Caco-2 (cell line): ENCODE results near the gene TOR2A. TPM values are rescaled to one million over a fixed set of nuclear protein-coding genes. Genes with fewer than 3 reads are reported as not detected.

Source experiments
- BruUV-seq: library from RNA; stranded (reverse); fragments of 400-500 nt; replicated peaks from 2 replicates; lab custom pipeline; 2021; lab: Mats Ljungman, UMichigan
- CTCF ChIA-PET: fragments of 300-600 bp; sonication (Branson Sonifier 250); formaldehyde crosslinking; loops from one replicate; lab custom pipeline; 2022; ENCODE audit warnings: antibody characterized with exemption; lab: Charles Lee
- POLR2A ChIA-PET: fragments of 300-600 bp; sonication (Branson Sonifier 250); formaldehyde crosslinking; loops from one replicate; lab custom pipeline; 2022; ENCODE audit warnings: antibody characterized with exemption; lab: Charles Lee
- DNase-seq, 2 experiments: peaks; one replicate each; pipeline versions ENCODE4 v3.0.0 to v3.0.0-alpha.2; 2020 to 2022
- H3K27me3 ChIP-seq: replicated peaks from 2 replicates; pipeline ENCODE4 v1.6.0; 2011; ENCODE audit warnings: low read length; ENCODE audit not compliant: control insufficient read depth, insufficient read depth
- H3K36me3 ChIP-seq: 2 replicates; pipeline ENCODE4 v1.5.1; 2011; ENCODE audit warnings: low read length; ENCODE audit not compliant: control insufficient read depth, insufficient read depth
- H3K4me1 ChIP-seq: fragments of 250-450 bp; sonication (Bioruptor Pico); 2 replicates; pipeline ENCODE4 v1.5.1; 2020; ENCODE audit warnings: mild to moderate bottlenecking
- H3K4me3 ChIP-seq: 2 replicates; pipeline ENCODE4 v1.5.1; 2011; ENCODE audit warnings: low read depth, mild to moderate bottlenecking, control low read depth, low read length
- H3K9me3 ChIP-seq: fragments of 250-450 bp; sonication (Bioruptor Pico); 2 replicates; pipeline ENCODE4 v1.5.1; 2020; ENCODE audit warnings: mild to moderate bottlenecking, moderate library complexity
- H3K27ac Mint-ChIP-seq: one replicate; pipeline ENCODE4 v1.8.0; 2022; ENCODE audit warnings: mixed read lengths; ENCODE audit not compliant: unreplicated experiment
- H3K27me3 Mint-ChIP-seq: one replicate; pipeline ENCODE4 v1.8.0; 2022; ENCODE audit warnings: mixed read lengths; ENCODE audit not compliant: insufficient read depth, unreplicated experiment
- H3K36me3 Mint-ChIP-seq: one replicate; pipeline ENCODE4 v1.8.0; 2022; ENCODE audit warnings: mild to moderate bottlenecking, mixed read lengths; ENCODE audit not compliant: insufficient read depth, unreplicated experiment
- H3K4me1 Mint-ChIP-seq: one replicate; pipeline ENCODE4 v1.8.0; 2022; ENCODE audit warnings: low read depth, mixed read lengths; ENCODE audit not compliant: unreplicated experiment
- H3K4me3 Mint-ChIP-seq: one replicate; pipeline ENCODE4 v1.8.0; 2022; ENCODE audit warnings: mild to moderate bottlenecking, moderate library complexity, mixed read lengths; ENCODE audit not compliant: unreplicated experiment
- H3K9me3 Mint-ChIP-seq: one replicate; pipeline ENCODE4 v1.8.0; 2022; ENCODE audit warnings: mixed read lengths; ENCODE audit not compliant: unreplicated experiment
- intact Hi-C: fragments of 100-400 bp; cut with micrococcal nuclease; formaldehyde crosslinking; loops from one replicate; pipeline ENCODE4 v1.10.0; 2022; ENCODE audit not compliant: unreplicated experiment
- total RNA-seq: library from RNA; stranded (reverse); gene quantifications from 2 replicates; pipeline ENCODE4 v1.2.3, GENCODE V29; 2022
- TF ChIP-seq, protein P1 (sequence below), 2 experiments: fragments of 200-600 bp in 1 of 2; IDR thresholded peaks; 1 replicate in 1 of 2; 2 replicates in 1 of 2; pipeline versions ENCODE4 v1.5.1 to v1.8.0; 2011 to 2022; ENCODE audit warnings: antibody characterized with exemption in 1 of 2, control low read depth in 1 of 2, inconsistent platforms in 1 of 2, low read depth in 1 of 2, low read length in 1 of 2, mild to moderate bottlenecking in 1 of 2, moderate library complexity in 1 of 2; ENCODE audit not compliant: insufficient read depth in 1 of 2, severe bottlenecking in 1 of 2, unreplicated experiment in 1 of 2

The TOR2A gene
- total RNA-seq, 1 experiment from 2014 or later: 12.9 TPM

DNA sequence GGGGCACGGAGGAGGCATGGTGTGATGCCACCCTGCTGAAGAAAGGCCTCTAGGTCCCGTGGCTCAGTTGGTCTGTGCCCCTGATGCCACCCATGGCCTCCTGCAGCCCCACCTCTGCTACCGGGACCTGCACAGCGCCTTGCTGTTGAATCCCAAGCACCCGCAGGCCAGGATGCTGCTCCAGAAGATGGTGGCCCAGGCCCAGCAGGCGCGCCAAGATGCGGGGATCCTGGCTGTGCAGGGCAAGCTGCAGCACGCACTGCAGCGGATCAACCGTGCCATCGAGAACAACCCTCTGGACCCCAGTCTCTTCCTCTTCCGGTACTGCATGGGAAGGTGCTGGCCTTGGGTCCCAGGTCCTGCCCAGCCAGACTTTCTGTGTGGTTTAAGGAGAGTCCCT lies 12.1 kb downstream of the TOR2A start:
- Histone ChIP-seq H3K9me3 (no peaks in the 10 kb centered on the region), H3K4me1 (no peaks in the 10 kb centered on the region), H3K36me3 (no peaks in the 10 kb centered on the region), H3K27me3 (no peaks in the 10 kb centered on the region), H3K4me3 (no peak overlapping the region)
- TF ChIP-seq, protein P1, sequence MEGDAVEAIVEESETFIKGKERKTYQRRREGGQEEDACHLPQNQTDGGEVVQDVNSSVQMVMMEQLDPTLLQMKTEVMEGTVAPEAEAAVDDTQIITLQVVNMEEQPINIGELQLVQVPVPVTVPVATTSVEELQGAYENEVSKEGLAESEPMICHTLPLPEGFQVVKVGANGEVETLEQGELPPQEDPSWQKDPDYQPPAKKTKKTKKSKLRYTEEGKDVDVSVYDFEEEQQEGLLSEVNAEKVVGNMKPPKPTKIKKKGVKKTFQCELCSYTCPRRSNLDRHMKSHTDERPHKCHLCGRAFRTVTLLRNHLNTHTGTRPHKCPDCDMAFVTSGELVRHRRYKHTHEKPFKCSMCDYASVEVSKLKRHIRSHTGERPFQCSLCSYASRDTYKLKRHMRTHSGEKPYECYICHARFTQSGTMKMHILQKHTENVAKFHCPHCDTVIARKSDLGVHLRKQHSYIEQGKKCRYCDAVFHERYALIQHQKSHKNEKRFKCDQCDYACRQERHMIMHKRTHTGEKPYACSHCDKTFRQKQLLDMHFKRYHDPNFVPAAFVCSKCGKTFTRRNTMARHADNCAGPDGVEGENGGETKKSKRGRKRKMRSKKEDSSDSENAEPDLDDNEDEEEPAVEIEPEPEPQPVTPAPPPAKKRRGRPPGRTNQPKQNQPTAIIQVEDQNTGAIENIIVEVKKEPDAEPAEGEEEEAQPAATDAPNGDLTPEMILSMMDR (IDR thresholded peaks at IDR 0.05; ENCODE audit: insufficient read depth in 1 of 2, low read depth in 1 of 2, low read length in 1 of 2, severe bottlenecking in 1 of 2, unreplicated experiment in 1 of 2): no peak
- POLR2A ChIA-PET: no interaction called here
- Mint-ChIP-seq H3K27me3 (peaks cover 4% of the 10 kb centered on the region), H3K27ac (no peak overlapping the region), H3K4me3 (no peak overlapping the region), H3K9me3 (no peaks in the 10 kb centered on the region), H3K36me3 (no peaks in the 10 kb centered on the region), H3K4me1 (no peaks in the 10 kb centered on the region)
- BruUV-seq: no TSS peak
- no peak for DNase-seq
- CTCF ChIA-PET: interaction anchor here (0.8 kb wide), 1 partner anchor 106 kb away, joined by 3 read pairs; no protein-coding TSS in a partner anchor
- intact Hi-C loops: no loop called here

GRCh38 chr9:127722055-127722745 lies 12.9 kb downstream of the TOR2A start:
- no peak for DNase-seq
- H3K27ac Mint-ChIP-seq: no peak overlapping the region
- intact Hi-C loops: no loop called here

GRCh38 chr9:127721391-127721821 lies 13.7 kb downstream of the TOR2A start:
- no peak for DNase-seq
- no peaks in the 10 kb centered on the region for H3K4me1 ChIP-seq
- no peak overlapping the region for H3K27ac Mint-ChIP-seq
- no peaks in the 10 kb centered on the region for H3K36me3 Mint-ChIP-seq
- intact Hi-C loops: no loop called here
- peaks cover 4% of the 10 kb centered on the region for H3K27me3 Mint-ChIP-seq
- no peaks in the 10 kb centered on the region for H3K27me3 ChIP-seq
- no peak overlapping the region for H3K4me3 Mint-ChIP-seq
- H3K9me3 ChIP-seq: no peaks in the 10 kb centered on the region
- H3K4me3 ChIP-seq: no peak overlapping the region
- TF ChIP-seq, protein P1 (IDR thresholded peaks at IDR 0.05; ENCODE audit: insufficient read depth in 1 of 2, low read depth in 1 of 2, low read length in 1 of 2, severe bottlenecking in 1 of 2, unreplicated experiment in 1 of 2): no peak
- ChIA-PET CTCF (interaction anchor here (0.6 to 1.3 kb wide), 3 partner anchors 13 to 151 kb away, joined by 3 read pairs; no protein-coding TSS in a partner anchor), POLR2A (no interaction called here)
- H3K9me3 Mint-ChIP-seq: no peaks in the 10 kb centered on the region
- no peaks in the 10 kb centered on the region for H3K4me1 Mint-ChIP-seq
- no TSS peak for BruUV-seq
- no peaks in the 10 kb centered on the region for H3K36me3 ChIP-seq

More at GRCh38 chr9:127722055-127722745, 12.9 kb downstream of the TOR2A start:
- H3K27me3 Mint-ChIP-seq: peaks cover 4% of the 10 kb centered on the region
- H3K36me3 Mint-ChIP-seq: no peaks in the 10 kb centered on the region
- H3K9me3 Mint-ChIP-seq: no peaks in the 10 kb centered on the region
- no TSS peak for BruUV-seq
- Histone ChIP-seq H3K27me3 (no peaks in the 10 kb centered on the region), H3K9me3 (no peaks in the 10 kb centered on the region), H3K4me3 (no peak overlapping the region), H3K36me3 (no peaks in the 10 kb centered on the region), H3K4me1 (no peaks in the 10 kb centered on the region)
- TF ChIP-seq, protein P1 (IDR thresholded peaks at IDR 0.05; ENCODE audit: insufficient read depth in 1 of 2, low read depth in 1 of 2, low read length in 1 of 2, severe bottlenecking in 1 of 2, unreplicated experiment in 1 of 2): no peak
- H3K4me1 Mint-ChIP-seq: no peaks in the 10 kb centered on the region
- H3K4me3 Mint-ChIP-seq: no peak overlapping the region
- POLR2A ChIA-PET: no interaction called here
- CTCF ChIA-PET: interaction anchor here (0.8 to 1.3 kb wide), 2 partner anchors 12 to 22 kb away, joined by 3 read pairs; no protein-coding TSS in a partner anchor
